Stimulated activated CD4-positive, alpha-beta T cell treated with anti-CD3 and anti-CD28 coated beads, Interleukin-1b, Interleukin-23, amount 100 ng/mL, for 24 hours (primary cell): Measurements from ENCODE around the gene SPRY4.
"Not testable (repeated sequence)": the region's sequence is repeated elsewhere in the genome, so short reads cannot be mapped to it uniquely, and the experiment has no call there.

Source experiments
- DNase-seq, 4 experiments: peaks; one replicate each; pipeline ENCODE4 v3.0.0-alpha.2; 2020; ENCODE audit warnings: low read depth in 4 of 4, low spot score in 1 of 4

SPRY4 gene

DNA sequence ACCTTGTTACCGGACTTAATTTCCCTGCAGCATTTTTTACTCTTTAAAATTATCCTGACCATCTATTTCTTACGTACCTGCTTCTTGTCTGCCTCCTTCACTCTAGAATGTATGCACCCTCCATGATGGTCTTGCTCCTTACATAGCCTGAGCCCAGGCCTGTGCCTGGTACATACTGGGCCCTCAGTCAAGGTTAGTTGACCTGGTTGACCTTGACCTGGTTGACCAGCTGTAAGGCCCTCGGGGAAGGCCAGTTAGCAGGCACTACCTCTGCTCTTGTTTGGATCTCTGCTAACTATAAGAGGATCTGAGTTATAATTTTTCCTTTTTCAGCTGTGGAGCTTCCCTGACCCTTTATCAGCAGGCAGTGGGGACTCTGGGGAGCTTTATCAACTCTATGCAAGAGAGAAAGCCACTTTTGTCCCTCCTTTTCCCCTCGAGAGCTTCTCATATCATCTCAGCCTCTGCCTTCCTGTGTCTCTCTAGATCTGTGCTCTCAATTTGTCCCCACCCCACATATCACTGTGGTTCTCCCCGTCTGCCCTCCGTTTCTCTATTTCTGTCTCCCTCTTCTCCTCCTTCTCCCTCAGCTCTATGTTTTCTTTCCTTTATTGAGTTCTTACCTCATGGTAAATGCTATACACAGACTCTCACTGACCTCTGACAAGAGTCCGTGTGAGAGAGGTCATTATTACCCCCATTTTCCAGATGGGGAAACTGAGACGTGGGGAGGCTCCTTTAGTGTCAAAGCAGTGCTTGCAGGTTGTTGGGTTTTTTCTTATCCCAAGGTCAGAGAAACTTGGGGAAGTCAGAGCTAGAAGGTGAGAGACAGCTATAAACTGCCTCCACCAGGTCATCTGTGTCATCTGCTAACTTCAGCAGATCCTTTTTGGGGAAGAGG, 28.6 kb downstream of the SPRY4 start:
- no peak for DNase-seq

DNA sequence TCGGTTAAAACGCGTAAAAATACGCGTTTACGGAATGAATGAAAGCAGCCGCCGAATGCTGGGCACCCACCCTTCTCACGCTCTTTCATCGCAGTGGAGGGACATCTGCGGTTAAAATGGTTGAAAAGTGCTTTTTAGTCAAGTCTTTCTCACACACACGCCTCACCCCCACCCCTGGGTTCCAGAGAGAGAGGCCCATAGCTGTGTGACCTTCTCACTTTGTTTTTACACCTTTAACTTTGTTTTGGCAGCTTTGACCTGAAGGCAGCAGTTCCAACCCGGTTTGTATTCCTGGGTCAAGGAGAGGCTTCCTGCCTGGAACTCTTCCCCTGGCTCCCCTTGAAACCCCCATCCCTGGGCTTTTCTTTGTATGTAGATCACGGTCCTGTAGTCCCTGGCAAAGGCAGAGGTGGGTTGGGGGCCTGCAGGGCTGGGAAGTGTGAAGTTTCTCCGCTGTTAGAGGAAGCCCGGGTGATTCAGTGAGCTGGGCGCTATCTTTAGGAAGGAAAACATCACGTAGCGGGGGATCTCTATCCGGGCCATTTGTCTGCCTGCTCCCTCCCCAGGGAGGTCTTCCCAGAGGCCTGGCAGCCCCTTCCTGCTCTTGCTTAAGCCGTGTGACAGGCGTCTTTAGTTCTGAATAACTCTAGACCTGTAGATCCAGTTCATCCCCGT, 29.6 kb downstream of the SPRY4 start:
- no peak for DNase-seq

DNA sequence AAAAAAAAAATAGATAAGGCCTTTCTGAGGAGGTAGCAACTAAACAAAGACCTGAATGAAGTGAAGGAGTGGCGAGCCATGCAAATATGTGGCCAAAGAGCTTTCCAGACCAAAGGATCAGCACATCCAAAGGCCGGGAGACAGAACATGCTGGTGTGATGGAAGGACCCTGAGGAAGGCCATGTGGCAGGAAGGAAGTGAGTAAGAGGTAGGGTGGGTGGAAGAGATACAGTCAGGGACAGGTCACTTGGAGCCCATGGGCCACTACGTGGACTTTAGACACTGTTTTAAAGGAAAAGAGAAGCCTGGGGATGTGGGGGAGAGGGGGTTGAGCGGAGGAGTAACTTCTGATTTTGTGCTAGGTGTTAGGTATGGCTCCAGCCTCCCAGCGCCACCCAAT, 31.3 kb downstream of the SPRY4 start:
- no peak for DNase-seq

DNA sequence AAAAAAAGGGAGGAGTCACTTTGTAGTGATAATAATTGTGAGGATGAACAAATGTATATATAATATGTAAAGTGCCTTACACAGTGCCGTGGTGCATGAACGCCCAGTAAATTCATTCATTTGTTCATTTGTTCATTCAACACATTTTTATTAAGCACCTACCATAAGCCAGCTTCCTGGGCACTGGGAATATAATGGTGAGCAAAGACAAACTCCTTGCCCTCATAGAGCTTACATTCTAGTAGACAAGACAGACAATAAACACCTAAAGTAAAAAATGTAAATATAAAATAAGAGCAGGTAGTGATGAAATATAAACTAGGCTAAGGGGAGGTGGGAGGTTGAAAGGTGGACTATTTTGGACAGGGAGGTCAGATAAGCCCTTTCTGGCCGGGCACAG, 32.0 kb downstream of the SPRY4 start:
- DNase-seq, result no peak

DNA sequence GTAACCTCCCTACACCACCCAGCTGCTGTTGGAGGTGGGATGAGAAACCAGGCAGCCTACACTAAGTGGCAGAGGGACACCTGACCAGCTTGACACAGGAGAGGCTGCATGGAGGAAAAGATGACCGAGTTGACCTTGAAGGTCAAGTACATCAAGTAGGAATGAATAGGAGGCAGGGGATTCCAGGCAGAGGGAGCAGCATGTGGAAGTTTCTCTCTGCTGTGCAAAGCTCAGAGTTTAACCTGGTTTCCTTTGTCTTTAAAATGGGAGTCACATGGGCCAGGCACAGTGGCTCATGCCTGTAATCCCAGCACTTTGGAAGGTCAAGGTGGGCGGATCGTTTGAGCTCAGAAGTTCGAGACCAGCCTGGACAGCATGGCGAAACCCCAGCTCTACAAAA, 32.6 kb downstream of the SPRY4 start:
- no peak for DNase-seq

DNA sequence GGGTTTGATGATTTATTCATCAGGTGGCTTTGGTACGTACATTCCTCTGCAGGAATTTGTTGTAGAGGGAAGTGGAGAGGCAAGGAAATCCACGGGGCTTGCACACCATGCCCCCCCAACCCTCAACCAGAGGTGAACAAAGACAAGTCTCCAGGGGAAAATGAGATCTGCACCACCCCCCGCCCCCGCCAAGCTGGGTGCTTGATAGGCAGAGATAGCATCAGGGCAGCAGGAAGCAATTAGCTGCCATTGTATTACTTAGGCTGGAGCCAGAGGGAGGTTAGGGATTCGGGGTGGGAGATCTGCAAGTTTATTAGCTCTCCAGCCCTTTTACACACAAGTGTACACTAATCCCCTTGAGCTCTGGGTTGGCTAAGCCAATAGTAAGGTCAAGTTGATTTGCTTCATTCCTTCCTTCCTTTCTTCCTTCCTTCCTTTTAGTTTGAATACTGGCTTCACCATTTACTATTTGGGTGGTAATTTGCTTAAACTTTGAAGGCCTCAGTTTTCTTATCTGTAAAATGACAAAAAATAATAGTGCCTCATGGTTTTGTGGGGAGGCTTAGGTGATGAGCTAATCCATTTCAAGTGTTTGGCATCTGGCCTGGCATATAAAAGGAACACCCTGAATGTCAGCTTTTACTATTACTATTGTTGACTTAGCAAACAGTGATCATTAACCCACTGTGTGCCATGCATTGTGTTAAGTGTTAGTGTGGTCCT, 34.1 kb downstream of the SPRY4 start:
- no peak for DNase-seq

DNA sequence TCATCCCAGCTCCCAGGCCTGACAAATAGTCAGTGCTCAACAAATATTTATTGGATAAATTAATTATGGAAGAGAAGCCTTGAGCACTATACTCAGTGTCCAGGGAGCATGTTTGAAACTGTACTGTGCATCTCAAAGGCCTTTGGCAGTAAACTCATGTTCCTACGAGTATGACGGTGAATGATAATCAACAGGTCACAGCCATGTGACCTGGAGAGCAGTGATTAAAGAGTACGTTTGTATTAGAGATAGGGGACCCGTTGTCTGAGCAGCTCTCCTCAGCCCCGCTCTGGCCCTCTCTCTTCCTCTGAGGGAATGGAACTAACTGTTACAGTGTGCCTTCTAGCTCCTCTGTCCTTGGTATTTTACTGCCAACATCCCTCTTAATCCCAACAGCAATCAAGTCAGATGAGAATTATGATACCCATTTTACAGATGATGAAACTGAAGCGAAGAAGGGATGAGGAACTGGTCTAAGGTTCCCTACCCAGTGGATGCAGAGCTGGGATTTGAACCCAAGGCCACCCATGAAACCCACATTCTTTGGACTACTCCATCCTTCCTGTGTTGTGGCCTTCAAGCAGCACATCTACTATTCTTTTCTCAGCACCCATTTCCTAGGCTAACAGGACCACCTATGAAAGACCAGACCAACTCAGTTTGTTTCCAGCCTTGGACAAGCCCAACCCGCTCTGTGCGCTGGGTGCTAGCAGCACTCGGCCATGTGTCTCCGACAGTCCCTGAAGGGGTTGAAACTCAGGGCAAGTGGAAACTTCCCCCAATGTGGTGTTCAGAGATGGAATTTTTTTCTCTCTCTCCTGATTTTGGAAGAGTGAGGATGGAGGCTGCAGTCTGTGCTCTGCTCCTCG, 34.9 kb downstream of the SPRY4 start:
- no peak for DNase-seq

DNA sequence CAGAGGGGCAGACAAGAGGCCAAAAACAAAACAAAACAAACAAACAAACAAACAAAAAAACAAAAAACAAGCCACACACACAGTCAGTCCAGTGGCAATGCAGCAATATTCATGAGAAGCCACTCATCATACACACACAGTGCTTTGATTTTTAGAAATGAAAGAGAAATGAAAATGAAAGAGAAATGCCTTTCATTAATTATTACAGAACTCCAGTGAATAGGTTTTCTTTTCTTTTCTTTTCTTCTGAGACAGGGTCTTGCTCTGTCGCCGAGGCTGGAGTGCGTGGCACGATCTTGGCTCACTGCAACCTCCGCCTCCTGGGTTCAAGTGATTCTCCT, 36.9 kb downstream of the SPRY4 start:
- DNase-seq, result no peak

DNA sequence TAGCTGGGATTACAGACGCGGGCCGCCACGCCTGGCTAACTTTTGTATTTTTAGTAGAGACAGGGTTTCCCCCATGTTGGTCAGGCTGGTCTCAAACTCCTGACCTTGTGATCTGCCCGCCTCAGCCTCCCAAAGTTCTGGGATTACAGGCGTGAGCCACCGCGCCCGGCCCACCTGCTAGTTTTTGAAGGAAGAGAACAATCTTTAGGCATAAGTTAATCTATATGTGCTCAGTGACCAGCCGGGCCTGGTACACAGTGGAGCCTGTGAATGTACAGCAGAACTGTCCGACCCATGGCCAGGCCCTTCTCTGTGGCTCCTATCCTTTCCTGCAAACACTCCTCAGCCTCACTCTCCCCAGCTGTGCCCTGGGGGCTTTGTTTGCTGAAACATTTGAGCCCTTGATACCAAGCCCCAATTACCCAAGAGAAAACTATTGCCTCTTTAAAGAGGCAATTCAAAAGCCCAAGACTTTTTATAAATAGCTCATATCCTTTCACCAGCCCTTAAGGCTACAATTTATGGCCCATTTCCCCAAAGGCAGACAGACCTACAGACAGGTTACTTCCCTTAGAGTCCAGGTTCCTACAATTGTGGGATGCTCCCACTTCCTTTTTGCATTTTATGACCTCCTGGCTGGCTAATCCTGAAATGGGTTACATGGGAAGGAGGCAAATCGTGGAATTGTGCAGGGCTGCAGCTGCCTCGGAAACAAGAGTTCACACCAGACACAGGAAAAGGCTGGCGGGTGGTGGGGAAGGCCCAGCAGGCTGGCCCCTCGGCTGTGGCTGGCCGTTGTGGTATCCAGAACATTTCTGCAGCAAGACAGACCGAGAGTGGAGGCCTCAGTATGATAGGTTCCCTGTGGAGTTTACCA, 37.5 kb downstream of the SPRY4 start:
- no peak for DNase-seq

DNA sequence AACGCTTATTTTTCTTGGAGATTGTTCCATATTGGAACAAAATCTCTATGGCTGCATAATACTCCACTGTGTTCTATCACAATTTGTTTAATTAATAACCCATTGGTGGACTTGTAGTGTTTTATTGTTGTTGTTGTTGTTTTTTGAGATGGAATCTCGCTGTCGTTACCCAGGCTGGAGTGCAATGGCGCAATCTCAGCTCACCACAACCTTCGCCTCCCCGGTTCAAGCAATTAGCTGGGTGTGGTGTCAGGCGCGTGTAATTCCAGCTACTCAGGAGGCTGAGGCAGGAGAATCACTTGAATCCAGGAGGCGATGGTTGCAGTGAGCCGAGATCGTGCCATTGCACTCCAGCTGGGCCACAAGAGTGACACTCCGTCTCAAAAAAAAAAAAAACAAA, 38.7 kb downstream of the SPRY4 start:
- DNase-seq, result no peak

DNA sequence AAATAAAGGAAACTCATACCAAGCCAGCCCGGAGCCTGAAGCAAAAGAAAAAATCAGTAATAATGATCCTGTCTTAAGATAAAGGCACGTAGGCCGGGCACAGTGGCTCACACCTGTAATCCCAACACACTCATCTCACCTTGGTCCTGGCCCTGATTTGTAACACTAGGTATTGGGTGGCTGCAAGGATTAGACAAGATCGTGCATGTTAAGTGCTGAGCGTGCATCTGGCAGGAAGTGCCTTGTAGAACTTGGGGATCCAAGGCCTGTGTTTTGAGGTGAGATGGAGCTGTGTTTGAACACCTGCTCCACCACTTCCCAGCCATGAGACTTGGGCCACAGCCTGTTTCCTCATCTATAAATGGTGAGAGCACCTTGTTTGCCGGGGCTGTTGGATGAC, 41.5 kb downstream of the SPRY4 start:
- no peak for DNase-seq

DNA sequence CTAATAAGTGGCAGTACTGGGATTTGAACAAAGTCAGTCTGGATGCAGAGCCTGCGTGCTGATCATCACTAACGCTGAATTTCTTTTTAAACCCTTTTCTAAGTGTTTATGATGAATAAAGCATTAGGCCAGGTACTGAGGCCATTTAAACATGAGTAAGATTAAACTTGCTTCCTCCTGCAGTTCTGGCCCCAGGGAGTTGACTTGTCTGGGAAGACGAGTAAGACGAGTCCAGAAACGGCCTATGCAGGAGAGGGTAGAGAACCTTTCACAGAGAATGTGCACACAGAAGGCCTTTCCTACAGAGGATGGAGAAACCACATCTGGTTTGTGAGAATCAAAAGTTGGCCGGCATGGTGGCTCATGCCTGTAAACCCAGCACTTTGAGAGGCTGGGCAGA, 42.9 kb downstream of the SPRY4 start:
- DNase-seq, result no peak

DNA sequence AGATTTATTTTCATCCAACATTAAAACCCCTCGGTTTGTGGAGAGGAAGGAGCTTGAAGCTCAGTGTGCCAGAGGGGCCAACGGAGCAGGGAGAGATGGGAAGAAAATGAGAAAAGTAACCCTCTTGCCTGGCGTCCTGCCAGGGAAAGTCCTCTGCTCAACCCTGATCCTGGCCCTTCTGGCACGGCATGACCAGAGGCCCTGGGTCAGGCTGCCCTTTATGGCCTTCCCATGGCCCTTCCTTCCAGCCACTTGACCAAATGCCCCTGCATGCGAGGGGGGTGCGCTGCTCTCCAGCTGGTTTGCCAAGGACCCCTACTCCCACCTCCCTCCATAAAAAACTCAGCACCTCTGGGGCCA, 43.8 kb downstream of the SPRY4 start:
- no peak for DNase-seq

DNA sequence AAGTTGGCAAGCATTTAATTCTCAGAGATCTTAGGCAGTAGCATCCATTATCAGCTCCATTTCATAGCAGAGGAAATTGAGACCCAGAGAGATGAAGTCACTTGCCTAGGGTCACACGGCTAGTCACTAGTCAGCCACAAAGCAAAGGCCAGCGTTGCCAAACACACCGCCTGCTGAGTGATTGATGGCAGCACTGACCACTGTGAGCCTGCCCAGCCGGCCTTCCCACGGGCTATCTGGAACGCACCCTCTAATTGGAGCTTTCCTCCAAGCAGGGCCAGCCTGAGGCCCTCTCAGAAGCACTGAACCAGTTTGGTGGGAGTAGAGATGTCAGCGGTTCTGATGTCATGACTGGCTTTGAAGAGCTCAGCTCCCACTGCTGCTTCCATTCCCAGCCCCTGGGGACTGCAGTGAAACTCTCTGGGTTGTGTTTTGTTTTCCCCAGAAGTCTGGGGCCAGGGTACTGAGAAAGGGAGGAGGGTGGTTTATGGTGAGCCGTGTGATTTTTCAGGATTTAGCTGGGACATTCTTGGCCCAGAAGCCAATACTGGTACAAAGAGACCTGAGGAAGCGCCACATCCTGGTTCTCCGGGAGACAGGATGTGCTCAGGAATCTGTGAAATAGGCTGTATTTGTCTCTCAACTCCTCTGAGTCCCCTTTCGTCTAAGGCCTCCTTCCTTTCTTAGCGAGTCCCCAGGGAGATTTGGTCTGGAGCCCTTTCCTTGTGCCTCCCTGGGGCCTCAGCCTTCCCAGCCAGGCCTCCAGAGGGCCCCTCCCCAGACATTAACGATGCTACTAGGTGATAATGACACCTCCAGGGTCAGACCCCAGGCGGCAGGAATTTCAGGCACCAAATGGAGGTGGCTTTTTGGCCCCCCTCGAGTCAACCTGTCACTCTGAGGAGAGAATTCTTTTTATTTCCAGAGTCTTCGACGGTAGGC, 44.5 kb downstream of the SPRY4 start:
- DNase-seq, result no peak

DNA sequence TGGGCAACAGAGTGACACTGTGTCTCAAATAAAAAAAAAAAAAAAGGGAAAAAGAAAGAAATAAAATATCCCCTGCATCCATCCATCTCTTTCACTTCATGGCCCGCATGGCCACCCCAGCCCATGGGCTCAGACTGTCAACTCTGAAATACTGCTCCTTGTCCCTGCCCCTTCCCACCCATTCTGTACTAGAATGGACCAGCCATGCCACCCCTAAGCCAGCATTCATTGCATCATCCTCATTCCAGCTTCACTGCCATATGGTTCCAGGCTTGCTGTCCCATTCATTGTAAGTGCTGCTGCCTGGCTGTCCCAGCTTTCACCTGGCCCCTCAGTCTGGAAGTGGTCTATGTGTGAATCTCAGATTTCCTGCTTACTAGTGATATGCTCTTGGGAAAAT, 46.2 kb downstream of the SPRY4 start:
- DNase-seq, result no peak

DNA sequence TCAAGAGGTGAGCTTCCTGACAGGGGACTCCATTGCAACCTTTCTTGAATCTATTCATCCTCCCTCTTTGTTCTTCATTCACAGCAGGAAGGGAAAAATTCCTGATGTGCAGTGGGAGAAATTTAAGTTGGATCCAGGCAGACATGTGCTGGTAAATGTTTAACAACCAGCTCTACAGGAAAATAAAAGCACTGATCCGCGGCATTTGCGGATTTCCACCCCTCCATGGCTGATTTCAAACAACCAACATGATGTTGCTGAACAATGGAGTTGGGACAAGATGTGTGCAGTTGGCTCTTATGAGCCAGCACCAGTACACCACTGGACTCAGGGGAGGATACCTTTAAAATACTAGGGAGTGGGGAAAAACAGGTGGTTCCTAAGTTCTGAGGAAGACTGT, 47.0 kb downstream of the SPRY4 start:
- no peak for DNase-seq

DNA sequence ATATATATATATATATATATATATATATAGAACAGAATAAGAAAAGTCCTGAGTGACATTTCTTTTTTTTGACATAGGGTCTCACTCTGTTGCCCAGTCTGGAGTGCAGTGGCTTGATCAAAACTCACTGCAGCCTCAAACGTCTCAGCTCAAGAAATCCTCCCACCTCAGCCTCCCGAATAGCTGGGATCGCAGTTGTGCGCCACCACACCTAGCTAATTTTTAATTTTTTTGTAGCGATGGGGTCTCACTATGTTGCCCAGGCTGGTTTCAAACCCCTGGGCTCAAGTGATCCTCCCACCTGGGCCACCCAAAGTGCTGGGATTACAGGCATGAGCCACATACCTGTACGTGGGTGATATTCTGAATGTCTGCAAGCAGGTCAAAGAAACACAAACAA, 48.3 kb downstream of the SPRY4 start:
- DNase-seq, result no peak

DNA sequence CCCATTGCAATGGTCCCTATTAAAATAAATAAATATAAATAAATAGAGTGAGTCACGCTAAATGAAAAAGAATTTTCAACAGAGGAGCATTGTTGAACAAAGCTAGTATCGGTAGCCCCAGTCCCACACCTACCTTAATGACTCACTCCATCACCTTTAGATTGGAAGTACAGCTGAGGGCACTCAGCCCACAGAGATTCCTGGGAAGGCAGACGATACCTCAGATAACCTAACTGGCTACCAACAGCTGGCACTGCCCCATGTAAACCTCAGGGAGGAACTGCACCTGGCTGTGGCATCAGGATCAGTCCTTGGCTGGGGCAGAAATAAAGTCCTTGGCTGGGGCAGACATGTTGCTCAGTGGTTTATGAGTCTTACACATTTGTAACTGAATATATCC, 49.3 kb downstream of the SPRY4 start:
- DNase-seq, result no peak

DNA sequence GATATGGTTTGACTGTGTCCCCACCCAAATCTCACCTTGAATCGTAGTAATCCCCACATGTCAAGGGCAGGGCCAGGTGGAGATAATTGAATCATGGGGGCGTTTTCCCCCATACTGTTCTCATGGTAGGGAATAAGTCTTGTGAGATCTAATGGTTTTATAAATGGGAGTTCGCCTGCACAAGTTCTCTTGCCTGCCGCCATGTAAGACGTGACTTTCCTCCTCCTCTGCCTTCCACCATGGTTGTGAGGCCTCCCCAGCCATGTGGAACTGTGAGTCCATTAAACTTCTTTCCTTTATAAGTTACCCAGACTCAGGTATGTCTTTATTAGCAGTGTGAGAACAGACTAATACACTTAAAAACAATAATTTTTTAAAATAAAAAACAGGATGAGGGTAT, 52.2 kb downstream of the SPRY4 start:
- DNase-seq, result not testable (repeated sequence)
